Activated naive CD8-positive, alpha-beta T cell treated with anti-CD3 and anti-CD28 coated beads for 36 hours (primary cell): ENCODE results near the gene DLG5. TPM values are rescaled to one million over a fixed set of nuclear protein-coding genes. Genes with fewer than 3 reads are reported as not detected.

Experiments used
- DNase-seq: peaks from one replicate; pipeline ENCODE4 v3.0.0; 2021
- H3K27ac Mint-ChIP-seq: one replicate; pipeline ENCODE4 v1.8.0; 2022; ENCODE audit warnings: mild to moderate bottlenecking, moderate library complexity, mixed read lengths
- H3K27me3 Mint-ChIP-seq: one replicate; pipeline ENCODE4 v1.8.0; 2022; ENCODE audit warnings: mild to moderate bottlenecking, mixed read lengths
- H3K36me3 Mint-ChIP-seq: one replicate; pipeline ENCODE4 v1.8.0; 2021; ENCODE audit warnings: mild to moderate bottlenecking, mixed read lengths
- H3K4me1 Mint-ChIP-seq: one replicate; pipeline ENCODE4 v1.8.0; 2021; ENCODE audit warnings: mixed read lengths
- H3K4me3 Mint-ChIP-seq: one replicate; pipeline ENCODE4 v1.8.0; 2022; ENCODE audit warnings: mild to moderate bottlenecking, moderate library complexity, mixed read lengths
- H3K9me3 Mint-ChIP-seq: one replicate; pipeline ENCODE4 v1.8.0; 2022; ENCODE audit warnings: mixed read lengths
- total RNA-seq, 2 experiments: library from RNA; stranded (reverse); gene quantifications; one replicate each; pipeline ENCODE4 v1.2.3, GENCODE V29; 2021

Gene DLG5
- total RNA-seq, 2 experiments from 2014 or later = 1.6 to 2.1 TPM

- Mint-ChIP-seq H3K4me1 (no peaks in the 10 kb centered on the region), H3K4me3 (no peak overlapping the region), H3K9me3 (no peaks in the 10 kb centered on the region), H3K27ac (no peak overlapping the region), H3K36me3 (no peaks in the 10 kb centered on the region), H3K27me3 (no peaks in the 10 kb centered on the region)
- DNase-seq = no peak
These were observed 99.2 kb downstream of the DLG5 start for GRCh38 chr10:77827366-77827765.

DNA sequence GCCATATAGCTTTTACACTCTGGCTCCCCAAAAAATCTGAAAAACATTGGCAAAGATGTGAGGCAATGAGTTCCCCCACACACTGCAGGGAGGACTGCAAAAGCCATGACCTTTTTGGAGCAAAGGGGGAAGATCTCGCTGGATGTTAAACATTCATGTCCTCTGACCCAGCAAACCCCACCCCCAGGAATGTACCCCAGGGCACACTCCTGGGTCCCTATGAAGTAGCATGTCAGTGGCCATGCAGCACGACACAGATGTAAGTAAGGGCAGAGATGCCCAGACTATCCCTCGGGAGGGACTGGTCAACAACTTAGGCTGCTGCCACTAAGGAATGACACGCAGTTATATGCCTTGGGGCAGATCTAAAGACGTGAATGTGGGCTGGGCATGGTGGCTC lies 100.6 kb downstream of the DLG5 start:
- Mint-ChIP-seq H3K4me3 (no peak overlapping the region), H3K4me1 (no peaks in the 10 kb centered on the region), H3K27me3 (no peaks in the 10 kb centered on the region), H3K9me3 (no peaks in the 10 kb centered on the region), H3K27ac (no peak overlapping the region), H3K36me3 (no peaks in the 10 kb centered on the region)
- DNase-seq = no peak

DNA sequence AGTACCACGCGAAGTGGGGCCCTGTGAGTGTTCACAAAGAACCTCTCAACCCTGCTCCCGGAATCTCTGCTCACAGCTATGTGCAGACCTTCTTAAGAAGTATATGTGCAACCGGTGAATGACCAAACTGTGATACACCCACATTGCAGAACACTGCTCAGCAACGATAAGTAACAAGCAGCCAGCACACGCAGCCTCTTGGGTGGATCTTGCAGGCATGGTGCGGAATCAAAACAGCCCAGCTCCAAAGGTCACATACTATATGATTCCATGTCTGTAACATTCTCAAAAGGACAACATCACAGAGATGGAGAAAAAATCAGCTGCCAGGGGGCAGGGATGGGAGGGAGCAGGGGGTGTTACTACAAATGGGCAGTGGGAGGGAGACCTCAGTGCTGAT lies 101.6 kb downstream of the DLG5 start:
- DNase-seq = no peak
- H3K9me3 Mint-ChIP-seq = no peaks in the 10 kb centered on the region
- H3K4me1 Mint-ChIP-seq = peaks cover 7% of the 10 kb centered on the region
- no peak overlapping the region for H3K4me3 Mint-ChIP-seq
- no peak overlapping the region for H3K27ac Mint-ChIP-seq
- H3K27me3 Mint-ChIP-seq = no peaks in the 10 kb centered on the region
- no peaks in the 10 kb centered on the region for H3K36me3 Mint-ChIP-seq

DNA sequence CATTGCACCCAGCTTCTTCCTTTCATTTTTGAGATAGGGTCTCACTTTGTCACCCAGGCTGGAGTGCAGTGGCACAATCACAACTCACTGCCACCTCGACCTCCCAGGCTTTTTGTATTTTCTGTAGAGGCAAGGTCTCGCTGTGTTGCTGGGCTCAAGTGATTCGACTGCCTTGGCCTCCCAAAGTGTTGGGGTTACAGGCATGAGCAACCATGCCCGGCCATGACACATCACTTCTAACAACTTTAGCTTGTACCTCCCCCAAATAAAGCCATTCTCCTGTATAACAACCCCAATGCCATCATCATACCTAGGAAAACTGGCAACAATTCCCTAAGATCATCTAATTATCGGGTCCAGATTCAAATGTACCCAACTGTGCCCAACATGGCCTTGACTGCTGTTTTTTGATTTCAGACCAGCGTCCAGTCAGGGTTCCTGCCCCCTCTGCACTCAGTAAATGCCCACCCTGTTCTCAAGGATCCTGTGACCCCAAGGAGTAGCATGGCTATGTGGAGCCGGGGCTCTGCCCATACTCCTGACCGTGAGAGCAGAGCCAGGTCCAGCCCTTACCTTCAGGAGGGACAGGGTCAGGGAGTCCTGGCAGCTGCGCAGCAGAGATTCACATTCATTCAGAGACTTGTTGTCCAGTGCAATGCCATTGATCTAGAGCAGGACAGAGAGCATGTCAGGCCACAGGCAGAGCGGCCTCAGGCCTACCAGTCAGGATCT lies 102.6 kb downstream of the DLG5 start:
- Mint-ChIP-seq H3K4me1 (peaks cover 7% of the 10 kb centered on the region), H3K36me3 (no peaks in the 10 kb centered on the region), H3K9me3 (no peaks in the 10 kb centered on the region), H3K27me3 (no peaks in the 10 kb centered on the region), H3K27ac (no peak overlapping the region), H3K4me3 (no peak overlapping the region)
- no peak for DNase-seq

DNA sequence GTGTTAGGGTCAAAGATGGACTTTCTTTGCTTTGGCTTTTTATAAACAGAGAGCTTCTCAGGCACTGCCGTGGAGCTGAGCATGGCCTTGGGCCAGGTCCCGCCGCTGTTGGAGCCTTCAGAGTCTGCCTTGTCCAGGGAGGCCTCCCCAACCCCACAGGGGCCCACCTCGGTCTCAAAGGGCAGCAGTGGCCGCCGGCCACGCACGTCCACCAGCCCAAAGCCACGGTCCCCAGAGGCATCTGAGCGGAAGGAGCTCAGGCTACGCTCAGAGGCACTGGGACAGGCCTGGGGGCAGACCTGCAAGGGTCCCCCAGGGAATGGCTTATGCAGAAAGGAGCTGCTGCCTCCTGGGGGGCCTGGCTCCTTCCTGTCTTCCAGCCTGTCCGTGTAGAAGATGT lies 105.0 kb downstream of the DLG5 start:
- Mint-ChIP-seq H3K27me3 (no peaks in the 10 kb centered on the region), H3K27ac (no peak overlapping the region), H3K4me1 (peaks cover 7% of the 10 kb centered on the region), H3K36me3 (no peaks in the 10 kb centered on the region), H3K4me3 (no peak overlapping the region), H3K9me3 (no peaks in the 10 kb centered on the region)
- DNase-seq = no peak

DNA sequence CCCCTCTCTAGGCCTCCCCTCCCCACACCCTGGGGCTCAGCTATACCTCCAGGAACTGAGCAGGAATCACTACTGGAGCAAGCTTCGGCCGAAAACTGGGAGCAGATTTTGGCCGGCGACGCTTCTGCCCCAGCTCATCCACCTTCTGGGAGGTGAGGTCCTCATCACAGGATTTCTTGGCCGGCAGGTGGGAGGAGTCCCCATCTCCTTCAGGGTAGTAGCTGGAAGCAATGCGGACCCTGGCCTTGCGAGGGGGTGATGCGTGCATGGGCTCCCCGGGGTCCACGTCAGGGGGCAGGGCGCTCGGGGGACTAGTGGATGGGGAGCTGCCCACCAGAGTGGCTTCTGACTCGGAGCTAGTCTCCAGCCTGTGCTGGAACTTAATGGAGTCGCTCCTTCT lies 105.5 kb downstream of the DLG5 start:
- Mint-ChIP-seq H3K4me3 (no peak overlapping the region), H3K36me3 (no peaks in the 10 kb centered on the region), H3K9me3 (no peaks in the 10 kb centered on the region), H3K4me1 (peaks cover 7% of the 10 kb centered on the region), H3K27me3 (no peaks in the 10 kb centered on the region), H3K27ac (no peak overlapping the region)
- DNase-seq = no peak

DNA sequence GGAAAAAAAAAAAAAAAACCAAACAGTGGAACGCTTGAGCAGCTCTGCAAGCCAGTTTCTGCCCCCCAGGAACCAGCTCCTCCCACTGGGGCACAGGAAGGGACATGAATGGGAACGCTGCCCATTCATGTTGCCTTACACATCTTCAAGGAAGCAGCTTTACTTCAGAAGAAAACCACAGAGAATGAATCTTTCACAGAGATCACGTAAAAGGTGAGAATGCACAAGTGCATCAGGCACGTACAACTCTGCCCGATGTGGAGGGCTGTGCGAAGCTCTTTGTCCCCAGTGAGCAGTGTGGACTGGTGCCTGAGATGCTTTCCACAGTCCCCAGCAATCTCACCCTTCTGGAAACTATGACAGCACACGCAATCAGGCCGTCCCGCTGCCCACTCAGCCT lies 106.2 kb downstream of the DLG5 start:
- H3K27me3 Mint-ChIP-seq = no peaks in the 10 kb centered on the region
- no peak overlapping the region for H3K4me3 Mint-ChIP-seq
- H3K27ac Mint-ChIP-seq = no peak overlapping the region
- peaks cover 7% of the 10 kb centered on the region for H3K4me1 Mint-ChIP-seq
- no peaks in the 10 kb centered on the region for H3K9me3 Mint-ChIP-seq
- no peak for DNase-seq
- no peaks in the 10 kb centered on the region for H3K36me3 Mint-ChIP-seq

DNA sequence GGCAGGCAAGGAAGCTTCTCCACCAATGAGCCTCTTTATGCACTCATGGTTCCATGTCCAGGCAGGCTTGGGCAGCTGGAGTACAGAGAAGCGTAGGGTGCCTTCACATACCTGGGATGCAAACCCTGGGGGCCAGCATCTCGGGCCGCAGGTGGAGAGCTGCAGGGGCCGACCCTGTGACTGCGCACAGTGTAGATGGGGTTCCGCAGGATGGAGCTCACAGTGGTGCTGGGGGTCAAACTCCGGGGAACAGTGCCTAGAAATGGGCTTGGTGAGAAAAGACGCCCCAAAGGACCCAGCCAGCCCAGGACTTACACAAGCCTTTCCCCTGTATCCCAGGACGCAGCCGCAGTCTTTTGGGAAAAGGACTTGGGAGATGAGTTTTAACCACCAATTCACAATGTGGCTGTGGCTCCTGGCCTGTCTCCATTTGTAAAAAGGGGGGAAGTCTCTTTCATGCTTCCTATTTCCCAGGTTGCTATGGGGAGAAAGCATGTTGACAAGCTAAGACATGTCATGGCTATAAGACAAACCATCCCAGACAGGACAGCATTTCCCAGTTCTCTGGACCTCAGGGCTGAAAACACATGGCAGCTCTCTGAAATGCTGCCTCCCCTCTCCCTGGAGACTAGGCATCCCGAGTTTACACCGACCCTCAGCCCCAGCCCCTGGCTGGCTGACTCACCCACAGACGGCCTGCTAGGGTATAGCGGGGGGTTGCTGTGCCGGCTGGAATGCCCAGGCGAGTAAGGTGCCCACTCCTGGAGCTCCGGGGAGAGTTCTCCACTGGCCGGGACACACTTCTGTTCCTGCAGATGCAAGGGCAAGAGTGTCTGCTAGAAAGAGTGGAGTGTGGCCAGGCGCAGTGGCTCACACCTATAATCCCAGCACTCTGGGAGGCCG lies 107.1 kb downstream of the DLG5 start:
- DNase-seq = no peak
- Mint-ChIP-seq H3K9me3 (no peaks in the 10 kb centered on the region), H3K27ac (no peak overlapping the region), H3K4me1 (peaks cover 7% of the 10 kb centered on the region), H3K36me3 (no peaks in the 10 kb centered on the region), H3K27me3 (no peaks in the 10 kb centered on the region), H3K4me3 (no peak overlapping the region)

DNA sequence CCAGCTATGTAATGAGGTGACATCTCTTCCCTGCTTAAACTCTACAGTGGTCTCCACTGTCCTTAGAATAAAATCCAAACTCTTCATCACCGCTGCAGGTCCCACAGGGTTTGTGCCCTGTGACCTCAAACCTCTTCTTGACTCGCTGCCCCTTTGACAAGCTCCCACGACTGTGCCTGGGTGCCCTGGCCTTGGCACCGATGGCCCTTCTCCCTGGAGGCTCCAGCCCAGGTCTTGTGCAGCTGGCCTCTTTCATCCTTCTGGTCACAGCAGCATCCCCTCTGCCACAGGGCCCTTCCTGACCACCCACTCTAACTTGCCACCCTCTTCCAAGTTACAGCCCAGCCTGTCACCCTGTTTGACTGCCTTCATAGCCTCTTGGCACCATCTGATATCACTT lies 108.2 kb downstream of the DLG5 start:
- no peaks in the 10 kb centered on the region for H3K36me3 Mint-ChIP-seq
- H3K4me3 Mint-ChIP-seq = no peak overlapping the region
- H3K9me3 Mint-ChIP-seq = no peaks in the 10 kb centered on the region
- H3K27ac Mint-ChIP-seq = no peak overlapping the region
- peaks cover 7% of the 10 kb centered on the region for H3K4me1 Mint-ChIP-seq
- H3K27me3 Mint-ChIP-seq = no peaks in the 10 kb centered on the region
- DNase-seq = no peak

DNA sequence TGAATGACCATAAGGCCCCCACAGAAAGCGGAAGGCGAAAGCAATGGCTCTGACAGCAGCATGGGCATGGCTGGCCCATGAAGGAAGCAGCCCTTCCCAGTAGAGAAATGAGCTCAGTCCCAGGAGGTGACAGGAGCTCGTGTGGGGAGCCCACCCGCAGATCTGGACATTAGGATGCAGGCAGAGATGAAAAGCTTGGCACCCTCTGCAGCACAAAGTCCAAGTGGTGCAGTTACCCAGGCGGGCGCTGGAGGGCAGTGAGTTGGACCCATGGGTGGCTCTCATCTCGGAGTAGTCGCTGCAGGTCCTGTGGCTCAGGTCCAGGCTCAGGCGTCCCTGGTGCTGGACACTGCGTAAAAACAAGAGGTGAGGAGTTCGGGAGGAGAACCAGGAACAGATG lies 109.0 kb downstream of the DLG5 start:
- no peaks in the 10 kb centered on the region for H3K36me3 Mint-ChIP-seq
- H3K4me1 Mint-ChIP-seq = peaks cover 7% of the 10 kb centered on the region
- DNase-seq = no peak
- H3K27me3 Mint-ChIP-seq = no peaks in the 10 kb centered on the region
- H3K4me3 Mint-ChIP-seq = no peak overlapping the region
- H3K9me3 Mint-ChIP-seq = no peaks in the 10 kb centered on the region
- H3K27ac Mint-ChIP-seq = no peak overlapping the region

DNA sequence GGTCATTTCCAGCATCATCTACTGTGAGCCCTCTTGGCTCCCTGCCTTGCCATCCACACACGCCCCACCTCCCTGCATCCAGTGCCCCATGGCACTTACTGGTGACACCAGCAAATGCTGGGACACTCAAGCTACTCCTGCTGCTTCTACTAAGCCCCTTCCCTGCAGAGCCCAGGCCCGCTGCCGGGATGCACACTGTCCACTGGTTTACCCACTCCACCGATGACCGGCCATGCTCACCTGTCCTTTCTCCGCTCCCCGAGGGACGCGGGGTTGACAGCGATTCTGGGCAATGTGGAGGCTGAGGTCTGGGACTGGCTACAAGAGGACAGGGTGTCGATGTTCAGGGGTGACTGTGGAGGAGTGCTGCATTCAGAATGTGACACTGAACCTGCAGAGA lies 110.2 kb downstream of the DLG5 start:
- H3K4me1 Mint-ChIP-seq = peaks cover 7% of the 10 kb centered on the region
- no peak overlapping the region for H3K4me3 Mint-ChIP-seq
- H3K36me3 Mint-ChIP-seq = no peaks in the 10 kb centered on the region
- H3K9me3 Mint-ChIP-seq = no peaks in the 10 kb centered on the region
- no peaks in the 10 kb centered on the region for H3K27me3 Mint-ChIP-seq
- DNase-seq = no peak
- H3K27ac Mint-ChIP-seq = no peak overlapping the region

DNA sequence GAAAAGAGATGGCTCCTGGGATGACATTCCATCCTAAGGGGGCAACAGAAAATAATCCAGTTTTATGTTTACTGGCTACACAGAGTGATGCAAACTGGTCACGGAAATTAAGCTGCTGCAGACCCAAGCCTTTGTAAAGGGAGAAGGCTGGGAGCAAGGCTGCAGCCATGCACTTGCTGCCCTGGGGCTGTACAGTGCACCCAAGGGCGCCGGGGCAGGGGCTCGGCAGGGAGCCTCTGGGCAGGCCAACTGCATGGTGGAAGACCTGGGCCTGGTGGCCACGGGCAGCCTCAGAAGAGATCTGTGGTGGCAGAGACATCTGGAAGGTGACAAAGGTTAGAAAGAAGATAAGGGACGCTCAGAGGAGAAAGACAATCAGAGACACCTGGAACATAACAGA lies 113.8 kb downstream of the DLG5 start:
- no peak for DNase-seq
- Mint-ChIP-seq H3K27ac (no peak overlapping the region), H3K9me3 (no peaks in the 10 kb centered on the region), H3K4me1 (no peaks in the 10 kb centered on the region), H3K4me3 (no peak overlapping the region), H3K27me3 (no peaks in the 10 kb centered on the region), H3K36me3 (no peaks in the 10 kb centered on the region)

GRCh38 chr10:77811831-77812430 lies 114.6 kb downstream of the DLG5 start:
- no peaks in the 10 kb centered on the region for H3K36me3 Mint-ChIP-seq
- H3K27me3 Mint-ChIP-seq = no peaks in the 10 kb centered on the region
- no peak overlapping the region for H3K27ac Mint-ChIP-seq

GRCh38 chr10:77810446-77811335 lies 115.9 kb downstream of the DLG5 start:
- H3K27ac Mint-ChIP-seq = no peak overlapping the region
- no peak overlapping the region for H3K4me3 Mint-ChIP-seq
- H3K36me3 Mint-ChIP-seq = no peaks in the 10 kb centered on the region
- no peaks in the 10 kb centered on the region for H3K9me3 Mint-ChIP-seq
- no peak for DNase-seq
- H3K4me1 Mint-ChIP-seq = no peaks in the 10 kb centered on the region
- no peaks in the 10 kb centered on the region for H3K27me3 Mint-ChIP-seq

More at GRCh38 chr10:77811831-77812430, 114.6 kb downstream of the DLG5 start:
- no peaks in the 10 kb centered on the region for H3K4me1 Mint-ChIP-seq
- DNase-seq = no peak
- H3K9me3 Mint-ChIP-seq = no peaks in the 10 kb centered on the region
- H3K4me3 Mint-ChIP-seq = no peak overlapping the region

- no peak for DNase-seq
- Mint-ChIP-seq H3K4me1 (no peaks in the 10 kb centered on the region), H3K27ac (no peak overlapping the region), H3K9me3 (no peaks in the 10 kb centered on the region), H3K36me3 (no peaks in the 10 kb centered on the region), H3K27me3 (no peaks in the 10 kb centered on the region), H3K4me3 (no peak overlapping the region)
These were observed 117.2 kb downstream of the DLG5 start for GRCh38 chr10:77809336-77809735.
